ENCODE results near the gene FGFRL1. TPM values are rescaled to one million over a fixed set of nuclear protein-coding genes. Genes with fewer than 3 reads are reported as not detected.

FGFRL1 gene
- total RNA-seq, 2 donors from 2014 or later, result 16.0 to 34.7 TPM

DNA sequence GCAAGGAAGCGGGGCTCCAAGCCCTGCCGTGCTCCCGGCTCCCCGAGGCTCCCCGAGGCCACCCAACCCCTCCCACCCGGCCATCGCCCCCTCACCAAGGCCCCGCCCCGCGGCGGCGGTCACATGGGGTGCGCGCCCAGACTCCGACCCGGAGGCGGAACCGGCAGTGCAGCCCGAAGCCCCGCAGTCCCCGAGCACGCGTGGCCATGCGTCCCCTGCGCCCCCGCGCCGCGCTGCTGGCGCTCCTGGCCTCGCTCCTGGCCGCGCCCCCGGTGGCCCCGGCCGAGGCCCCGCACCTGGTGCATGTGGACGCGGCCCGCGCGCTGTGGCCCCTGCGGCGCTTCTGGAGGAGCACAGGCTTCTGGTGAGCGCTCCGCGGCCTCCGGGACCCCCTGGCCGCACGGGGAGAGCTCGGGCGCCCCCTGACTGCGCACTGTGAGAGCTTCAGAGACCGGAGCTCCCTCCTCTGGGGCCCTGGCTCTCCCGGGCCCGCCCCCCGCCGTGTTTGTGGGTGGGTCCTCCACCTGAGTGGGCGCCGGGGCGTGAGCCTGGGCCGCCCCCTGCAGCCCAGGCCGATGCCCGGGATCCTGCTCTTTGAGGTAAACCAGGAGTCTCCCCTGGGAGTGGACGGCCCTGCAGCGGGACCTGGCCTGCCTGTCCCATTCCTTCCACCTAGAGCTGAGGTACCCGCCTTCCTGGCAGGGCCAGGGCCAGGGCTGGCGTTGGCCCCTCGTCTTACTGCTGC is 24.4 kb upstream of the FGFRL1 start, which contains the start of gene IDUA:
TSS of gene IDUA (plus strand) at position 166 of the 745 bp plus-strand sequence. CDS start at position 207, 41 bp downstream.
- H3K9ac ChIP-seq (ENCODE audit: low read depth in 2 of 2, low read length in 2 of 2), result peak within 1 kb of the TSS; percentile 82 to 83
- no peaks in the 10 kb centered on the region for H3K36me3 ChIP-seq
- intact Hi-C loops (cut with DNase I), result no loop called here
- H3K4me3 ChIP-seq, result peak within 1 kb of the TSS; percentile 91
- peaks cover 8% of the 10 kb centered on the region for H3K4me1 ChIP-seq
- TF ChIP-seq, protein P1, sequence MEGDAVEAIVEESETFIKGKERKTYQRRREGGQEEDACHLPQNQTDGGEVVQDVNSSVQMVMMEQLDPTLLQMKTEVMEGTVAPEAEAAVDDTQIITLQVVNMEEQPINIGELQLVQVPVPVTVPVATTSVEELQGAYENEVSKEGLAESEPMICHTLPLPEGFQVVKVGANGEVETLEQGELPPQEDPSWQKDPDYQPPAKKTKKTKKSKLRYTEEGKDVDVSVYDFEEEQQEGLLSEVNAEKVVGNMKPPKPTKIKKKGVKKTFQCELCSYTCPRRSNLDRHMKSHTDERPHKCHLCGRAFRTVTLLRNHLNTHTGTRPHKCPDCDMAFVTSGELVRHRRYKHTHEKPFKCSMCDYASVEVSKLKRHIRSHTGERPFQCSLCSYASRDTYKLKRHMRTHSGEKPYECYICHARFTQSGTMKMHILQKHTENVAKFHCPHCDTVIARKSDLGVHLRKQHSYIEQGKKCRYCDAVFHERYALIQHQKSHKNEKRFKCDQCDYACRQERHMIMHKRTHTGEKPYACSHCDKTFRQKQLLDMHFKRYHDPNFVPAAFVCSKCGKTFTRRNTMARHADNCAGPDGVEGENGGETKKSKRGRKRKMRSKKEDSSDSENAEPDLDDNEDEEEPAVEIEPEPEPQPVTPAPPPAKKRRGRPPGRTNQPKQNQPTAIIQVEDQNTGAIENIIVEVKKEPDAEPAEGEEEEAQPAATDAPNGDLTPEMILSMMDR (IDR thresholded peaks at IDR 0.05), result peak; percentile 35
- H3K9me3 ChIP-seq, result no peaks in the 10 kb centered on the region
- peak within 1 kb of the TSS; percentile 74 for H3K27ac ChIP-seq
- peak; percentile 92 for DNase-seq
- no peaks in the 10 kb centered on the region for H3K27me3 ChIP-seq

DNA sequence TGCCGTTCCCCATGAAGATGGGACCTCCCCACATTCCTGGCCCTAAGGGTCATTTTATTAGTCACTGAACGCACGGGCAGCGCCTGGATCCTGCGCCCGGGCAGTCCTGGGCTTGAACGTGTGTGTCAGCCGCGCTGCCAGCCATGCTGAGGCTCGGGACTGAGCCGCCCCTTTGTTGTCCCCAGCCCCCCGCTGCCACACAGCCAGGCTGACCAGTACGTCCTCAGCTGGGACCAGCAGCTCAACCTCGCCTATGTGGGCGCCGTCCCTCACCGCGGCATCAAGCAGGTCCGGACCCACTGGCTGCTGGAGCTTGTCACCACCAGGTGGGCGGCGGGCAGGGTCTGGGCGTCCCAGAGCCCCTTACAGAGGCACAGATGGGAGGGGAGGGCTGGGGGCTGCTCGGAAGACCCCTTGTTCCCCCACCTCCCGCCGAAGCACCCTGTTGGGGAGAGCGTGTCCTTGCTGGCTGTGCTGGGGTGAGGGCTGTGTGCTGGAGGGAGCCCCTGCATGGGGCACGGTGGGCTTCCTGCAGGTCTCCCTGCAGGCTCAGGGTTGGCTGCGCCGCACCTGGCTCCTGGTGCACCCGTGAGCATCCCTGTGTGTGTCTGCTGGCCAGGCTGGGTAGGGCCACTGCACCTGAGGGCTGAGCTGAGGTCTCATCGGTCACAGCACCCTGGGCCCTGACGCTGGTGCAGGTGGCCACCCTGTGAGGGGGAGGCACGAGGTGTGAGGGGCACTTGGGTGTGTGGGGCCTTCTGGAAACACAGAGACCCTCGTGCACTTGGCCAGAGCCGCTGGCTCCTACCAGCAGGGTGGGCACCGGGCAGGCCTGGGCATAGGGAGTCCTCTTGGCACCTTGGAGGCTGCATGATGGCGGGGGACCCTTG is 23.6 kb upstream of the FGFRL1 start:
- Histone ChIP-seq H3K36me3 (no peaks in the 10 kb centered on the region), H3K4me3 (peak overlapping the region; percentile 91), H3K4me1 (peaks cover 8% of the 10 kb centered on the region), H3K27ac (no peak overlapping the region), H3K9ac (ENCODE audit: low read depth in 2 of 2, low read length in 2 of 2) (peak overlapping the region; percentile 68 to 83), H3K27me3 (no peaks in the 10 kb centered on the region), H3K9me3 (no peaks in the 10 kb centered on the region)
- TF ChIP-seq, protein P1 (IDR thresholded peaks at IDR 0.05), result no peak
- DNase-seq, result no peak
- intact Hi-C loops (cut with DNase I), result no loop called here

DNA sequence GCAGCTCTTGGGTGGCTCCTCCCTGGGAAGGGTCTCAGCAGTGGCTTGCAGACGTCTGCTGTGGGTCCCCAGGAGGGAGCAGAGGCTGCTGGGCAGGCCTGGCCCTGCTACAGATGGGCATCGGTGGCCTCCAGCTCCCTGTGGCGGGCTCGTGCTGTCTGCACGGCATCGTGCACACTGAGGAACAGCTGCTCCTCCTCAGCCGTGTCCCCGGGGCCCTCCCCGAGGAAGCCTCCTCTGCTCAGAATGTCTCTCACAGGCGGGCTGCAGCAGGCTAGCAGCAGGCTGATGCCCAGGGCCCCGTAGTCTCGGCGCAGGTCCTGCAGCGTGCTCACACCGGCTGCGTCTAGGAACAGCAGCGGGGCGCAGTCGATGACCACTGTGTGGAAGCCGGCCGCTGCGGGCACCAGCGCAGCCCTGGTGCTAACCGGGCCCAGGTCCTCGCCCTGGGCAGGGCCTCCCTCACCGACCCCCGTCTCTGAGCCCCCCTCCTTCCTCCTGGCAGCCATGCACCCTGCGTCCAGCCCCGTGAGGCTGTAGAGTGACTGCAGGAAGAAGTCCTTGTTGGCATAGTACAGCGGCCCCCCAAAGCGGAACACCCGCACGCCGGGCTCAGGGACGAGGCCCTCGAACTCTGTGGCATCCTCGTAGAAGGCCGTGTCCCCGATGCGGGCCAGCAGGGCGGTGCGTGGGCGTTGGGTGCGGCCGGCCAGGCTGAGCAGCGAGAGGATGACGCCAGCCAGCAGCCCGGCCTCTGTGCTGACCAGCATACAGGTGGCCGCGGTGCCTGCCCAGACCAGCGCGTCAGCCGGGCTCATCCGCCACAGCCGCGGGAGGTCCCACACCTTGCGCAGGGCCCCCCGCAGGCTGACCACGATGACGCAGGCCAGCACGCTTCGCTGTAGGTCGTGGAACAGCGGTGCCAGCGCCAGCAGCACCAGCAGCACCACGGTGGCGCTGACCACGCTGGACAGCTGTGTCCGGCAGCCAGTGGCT is 22.4 kb upstream of the FGFRL1 start:
- no peak for DNase-seq
- Histone ChIP-seq H3K9ac (ENCODE audit: low read depth in 2 of 2, low read length in 2 of 2) (no peak overlapping the region), H3K4me1 (peaks cover 8% of the 10 kb centered on the region), H3K9me3 (no peaks in the 10 kb centered on the region), H3K27ac (no peak overlapping the region), H3K4me3 (no peak overlapping the region), H3K36me3 (no peaks in the 10 kb centered on the region), H3K27me3 (no peaks in the 10 kb centered on the region)
- TF ChIP-seq, protein P1 (IDR thresholded peaks at IDR 0.05), result no peak
- intact Hi-C loops (cut with DNase I), result no loop called here

DNA sequence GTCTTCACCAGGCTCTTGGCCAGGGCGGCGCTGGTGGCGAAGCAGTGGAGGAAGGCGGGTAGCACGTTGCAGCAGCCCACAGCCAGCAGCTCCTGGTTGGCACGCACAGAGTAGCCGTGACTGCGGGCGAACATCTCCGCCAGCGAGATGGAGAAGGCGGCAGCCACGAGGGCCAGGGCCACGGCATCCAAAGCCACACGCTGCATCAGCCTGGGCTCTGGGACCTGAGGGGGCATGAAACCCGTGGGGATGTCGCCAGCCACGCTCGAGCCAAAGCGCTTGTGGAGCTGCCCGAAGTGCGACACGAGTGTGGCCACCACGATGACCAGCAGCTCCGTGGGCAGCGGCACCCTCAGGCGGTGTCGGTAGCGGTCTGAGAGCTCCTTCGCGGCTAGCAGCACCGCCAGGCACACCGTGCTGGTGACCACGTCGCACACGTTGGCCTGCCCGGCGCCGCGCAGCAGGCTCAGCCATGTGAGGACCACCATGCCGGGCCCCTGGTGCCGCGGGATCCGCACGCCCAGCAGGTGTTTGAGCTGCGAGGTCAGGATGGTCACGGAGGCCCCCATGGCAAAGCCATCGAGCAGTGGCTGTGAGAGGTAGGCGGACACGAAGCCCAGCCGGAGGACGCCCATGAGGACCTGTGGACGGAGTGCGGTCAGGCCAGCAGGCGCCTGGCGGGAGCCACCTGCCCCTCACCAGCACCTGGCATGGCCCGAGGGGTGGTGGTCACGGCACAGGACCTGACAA is 21.5 kb upstream of the FGFRL1 start:
- TF ChIP-seq, protein P1 (IDR thresholded peaks at IDR 0.05), result no peak
- peaks cover 8% of the 10 kb centered on the region for H3K4me1 ChIP-seq
- intact Hi-C loops (cut with DNase I), result no loop called here

More for the DNA sequence above, 21.5 kb upstream of the FGFRL1 start:
- no peaks in the 10 kb centered on the region for H3K27me3 ChIP-seq
- H3K27ac ChIP-seq, result no peak overlapping the region
- no peaks in the 10 kb centered on the region for H3K9me3 ChIP-seq
- no peaks in the 10 kb centered on the region for H3K36me3 ChIP-seq
- DNase-seq, result no peak
- H3K4me3 ChIP-seq, result no peak overlapping the region
- H3K9ac ChIP-seq (ENCODE audit: low read depth in 2 of 2, low read length in 2 of 2), result no peak overlapping the region

All from colonic mucosa (tissue), 4 donors.